HepG2 (cell line): Measurements from ENCODE around the gene HTRA3. TPM values are rescaled to one million over a fixed set of nuclear protein-coding genes. Genes with fewer than 3 reads are reported as not detected.
"Not testable (repeated sequence)": the region's sequence is repeated elsewhere in the genome, so short reads cannot be mapped to it uniquely, and the experiment has no call there.

Experiments used
- ATAC-seq: fragments of 200-7000 bp; cut with Tn5 transposase; 3 replicates; pipeline ENCODE4 v1.9.1; 2020; ENCODE audit warnings: mild to moderate bottlenecking, moderate library complexity
- BruUV-seq: library from RNA; stranded (reverse); fragments of 400-500 nt; replicated peaks from 2 replicates; lab custom pipeline; 2021; lab: Mats Ljungman, UMichigan
- CTCF ChIA-PET: fragments of 300-600 bp; formaldehyde crosslinking; extraction: SDS; loops from one replicate; lab custom pipeline; 2021; ENCODE audit warnings: low total read pairs, inconsistent platforms, low intra/inter-chr PET ratio; lab: Yijun Ruan, JAX
- POLR2A ChIA-PET: fragments of 350-600 bp; sonication (Branson Sonifier 250); formaldehyde crosslinking; loops from one replicate; lab custom pipeline; 2020; ENCODE audit warnings: antibody characterized with exemption, inconsistent platforms; lab: Yijun Ruan, JAX
- DNase-seq: peaks from one replicate; pipeline ENCODE4 v3.0.0-alpha.2; 2015; ENCODE audit warnings: low spot score
- FAIRE-seq: peaks from 3 replicates; lab custom pipeline; 2011; peaks lifted over from hg19 to GRCh38; lab: Jason Lieb, UNC
- H2AFZ ChIP-seq: one replicate; pipeline ENCODE4 v1.6.1; 2011; ENCODE audit warnings: low read length, inconsistent platforms
- H3K27ac ChIP-seq: fragments of 300-600 bp; 3 replicates; pipeline ENCODE4 v1.8.0; 2011; ENCODE audit warnings: mixed run types, mild to moderate bottlenecking, mixed read lengths, low read length, inconsistent platforms; ENCODE audit not compliant: insufficient read depth; ENCODE audit errors: extremely low read length
- H3K27me3 ChIP-seq, 2 experiments: fragments of 200-600 bp in 1 of 2; 2 replicates in 1 of 2; 3 replicates in 1 of 2; pipeline versions ENCODE4 v1.6.0 to v1.8.0; 2011; ENCODE audit warnings: low read length in 2 of 2, mild to moderate bottlenecking in 2 of 2, moderate library complexity in 2 of 2, inconsistent platforms in 1 of 2; ENCODE audit not compliant: insufficient read depth in 2 of 2, control insufficient read depth in 1 of 2
- H3K36me3 ChIP-seq, 2 experiments: fragments of 200-600 bp in 1 of 2; replicated peaks in 1 of 2; 2 replicates in 1 of 2; 3 replicates in 1 of 2; pipeline versions ENCODE4 v1.5.1 to v1.8.0; 2011; ENCODE audit warnings: low read length in 2 of 2, inconsistent platforms in 1 of 2; ENCODE audit not compliant: insufficient read depth in 2 of 2, control insufficient read depth in 1 of 2
- H3K4me1 ChIP-seq: 2 replicates; pipeline ENCODE4 v1.5.1; 2012; ENCODE audit warnings: low read length, inconsistent platforms; ENCODE audit not compliant: insufficient read depth
- H3K4me2 ChIP-seq: 2 replicates; pipeline ENCODE4 v1.6.0; 2011; ENCODE audit warnings: low read depth, low read length, inconsistent platforms
- H3K4me3 ChIP-seq, 3 experiments: fragments of 200-600 bp in 1 of 3; sonication (generic), shearing (Covaris generic) in 1 of 3; replicated peaks in 1 of 3; 2 replicates each; pipeline ENCODE4 v1.5.1; 2011 to 2016; ENCODE audit warnings: low read length in 3 of 3, inconsistent platforms in 2 of 3, low read depth in 2 of 3, mild to moderate bottlenecking in 2 of 3, control low read depth in 1 of 3, mixed read lengths in 1 of 3; ENCODE audit not compliant: insufficient read depth in 1 of 3
- H3K79me2 ChIP-seq: one replicate; pipeline ENCODE4 v1.6.1; 2011; ENCODE audit warnings: low read length, inconsistent platforms; ENCODE audit not compliant: insufficient read depth
- H3K9ac ChIP-seq: 2 replicates; pipeline ENCODE4 v1.6.0; 2011; ENCODE audit warnings: mild to moderate bottlenecking, low read depth, low read length, inconsistent platforms; ENCODE audit not compliant: insufficient read depth
- H3K9me3 ChIP-seq: 2 replicates; pipeline ENCODE4 v1.5.1; 2012; ENCODE audit warnings: mild to moderate bottlenecking, low read length
- H4K20me1 ChIP-seq: 2 replicates; pipeline ENCODE4 v1.6.0; 2011; ENCODE audit warnings: inconsistent platforms, mild to moderate bottlenecking, low read length, moderate library complexity; ENCODE audit not compliant: insufficient read depth
- CCDC6 ChIP-seq: sonication (generic); formaldehyde crosslinking; IDR thresholded peaks from 2 replicates; pipeline ENCODE4 v1.8.1; 2022; ENCODE audit warnings: mild to moderate bottlenecking, missing genetic modification reagents, moderate library complexity
- EHMT2 ChIP-seq: fragments of 200-600 bp; sonication (generic); IDR thresholded peaks from 2 replicates; pipeline ENCODE4 v1.7.0; 2017; ENCODE audit warnings: antibody characterized with exemption, low read depth, low read length, borderline replicate concordance
- HNF4A ChIP-seq: sonication (generic); formaldehyde crosslinking; IDR thresholded peaks from 2 replicates; pipeline ENCODE4 v1.4.0; 2020; ENCODE audit warnings: missing genetic modification reagents
- IKZF1 ChIP-seq: fragments of 450-650 bp; IDR thresholded peaks from 2 replicates; pipeline ENCODE4 v1.7.1; 2016
- MED1 ChIP-seq: sonication (generic); formaldehyde crosslinking; IDR thresholded peaks from 2 replicates; pipeline ENCODE4 v1.4.0; 2020; ENCODE audit warnings: missing genetic modification reagents
- NR2C2 ChIP-seq: sonication (generic); formaldehyde crosslinking; IDR thresholded peaks from 2 replicates; pipeline ENCODE4 v1.4.0; 2020; ENCODE audit warnings: missing genetic modification reagents, mild to moderate bottlenecking, moderate library complexity, borderline replicate concordance
- SOX13 ChIP-seq, 3 experiments: fragments of 450-650 bp in 1 of 3; sonication (generic) in 1 of 3; formaldehyde crosslinking in 1 of 3; IDR thresholded peaks in 2 of 3; conservative IDR thresholded peaks in 1 of 3; 2 replicates each; pipeline versions ENCODE4 v1.5.0 to v1.6.1; 2016 to 2020; ENCODE audit warnings: antibody characterized with exemption in 1 of 3, mild to moderate bottlenecking in 1 of 3, missing compliant biosample characterization in 1 of 3, missing genetic modification reagents in 1 of 3, moderate library complexity in 1 of 3
- SOX5 ChIP-seq: IDR thresholded peaks from 2 replicates; pipeline ENCODE4 v1.6.1; 2016; ENCODE audit warnings: borderline replicate concordance
- ZMYM3 ChIP-seq: sonication (generic); formaldehyde crosslinking; IDR thresholded peaks from 2 replicates; pipeline ENCODE4 v1.5.1; 2020; ENCODE audit warnings: mild to moderate bottlenecking, missing genetic modification reagents
- WGBS: methylation state at CpG from one replicate; pipeline ENCODE4 v1.1.6; 2017; ENCODE audit warnings: low lambda C conversion rate; 5-methylcytosine and 5-hydroxymethylcytosine counted together
- in situ Hi-C: cut with HindIII; loops from 2 replicates; pipeline ENCODE4 v1.10.0; 2017; ENCODE audit warnings: low pct_unique_long_range_greater_than_20kb; ENCODE audit not compliant: extremely low pct_ligation_motif_present
- intact Hi-C: fragments of 100-400 bp; cut with micrococcal nuclease; formaldehyde crosslinking; loops from one replicate; pipeline ENCODE4 v1.10.0; 2022; ENCODE audit not compliant: unreplicated experiment
- polyA plus RNA-seq, 8 experiments: library from polyadenylated mRNA; depleted of rRNA in 3 of 8; stranded (reverse) in 7 of 8; unstranded in 1 of 8; fragments of >200 nt; fragmentation: Illumina TruSeq in 4 of 8; extraction: Trizol in 4 of 8; gene quantifications; 2 replicates each; pipeline versions ENCODE4 v1.2.1 to v1.2.3, GENCODE V29; 2011 to 2016; ENCODE audit warnings: low read depth in 4 of 8, missing spikeins in 1 of 8, mixed read lengths in 1 of 8; ENCODE audit not compliant: insufficient read depth in 1 of 8
- total RNA-seq, 5 experiments: library from RNA; depleted of rRNA; stranded (reverse); fragments of >200 nt; fragmentation: Illumina TruSeq; extraction: Trizol; gene quantifications; 2 replicates each; pipeline ENCODE4 v1.2.3, GENCODE V29; 2016; ENCODE audit warnings: low read depth in 1 of 5
- TF ChIP-seq, protein P1 (sequence below): sonication (generic); formaldehyde crosslinking; IDR thresholded peaks from 2 replicates; pipeline ENCODE4; 2020; ENCODE audit warnings: missing genetic modification reagents, mild to moderate bottlenecking, borderline replicate concordance
- TF ChIP-seq, protein P2 (sequence below): IDR thresholded peaks from 2 replicates; pipeline ENCODE4 v1.4.0; 2020; ENCODE audit warnings: mild to moderate bottlenecking, missing genetic modification reagents
- TF ChIP-seq, protein P3 (sequence below): sonication (generic); formaldehyde crosslinking; IDR thresholded peaks from 2 replicates; pipeline ENCODE4 v1.5.0; 2020; ENCODE audit warnings: mild to moderate bottlenecking, low read depth, missing genetic modification reagents, borderline replicate concordance
- TF ChIP-seq, protein P4 (sequence below): sonication (generic); formaldehyde crosslinking; IDR thresholded peaks from 2 replicates; pipeline ENCODE4 v1.8.0; 2022; ENCODE audit warnings: low read depth, missing genetic modification reagents

Gene HTRA3
- total and polyA plus RNA-seq, 2 of the 13 experiments (the other 11 are each of a cell fraction or from before 2014, with no cell fraction given): 0.17 TPM; not detected in 1

DNA sequence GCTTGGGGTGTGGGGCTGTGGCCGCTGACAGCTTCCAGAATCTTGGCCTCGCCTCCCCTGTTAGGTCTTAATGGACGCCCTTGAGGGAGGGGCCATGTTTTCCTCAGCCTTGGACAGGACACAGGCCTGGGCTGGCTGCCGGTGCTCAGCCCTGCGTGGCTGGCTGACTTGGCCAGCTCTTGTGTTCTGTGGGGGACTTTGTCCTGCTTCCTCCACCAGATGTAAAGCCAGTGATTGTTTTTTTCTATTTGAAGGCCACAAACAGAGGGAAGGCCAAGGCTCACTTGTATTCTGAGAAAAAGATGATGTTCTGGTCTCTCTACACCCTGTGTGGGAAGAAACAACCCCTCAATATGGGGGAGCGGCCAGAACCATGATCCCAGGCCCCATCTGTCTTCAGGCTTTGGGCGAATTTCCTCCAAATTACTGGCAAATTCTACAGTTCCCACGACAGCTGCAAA lies 71.3 kb downstream of the HTRA3 start (continued):
- TF ChIP-seq ZMYM3 (CRISPR knock-in tag) (0 out of 2 replicates have a peak, but pooled peaks have one; percentile 27), MED1 (0 out of 2 replicates have a peak, but pooled peaks have one; percentile 20), IKZF1 (no peak), CCDC6 (no peak), NR2C2 (CRISPR knock-in tag) (no peak), SOX13 (IDR thresholded peaks at IDR 0.05) (no peak), SOX13 (CRISPR knock-in tag; conservative IDR thresholded peaks at IDR 0.05 in 1 of 2, IDR thresholded peaks at IDR 0.05 in 1 of 2) (0 out of 4 replicates have a peak, but pooled peaks of 1 of the 2 experiments have one; percentile 20), HNF4A (peak; percentile 36; the same call in 1 of the 2 replicates), EHMT2 (no peak), SOX5 (CRISPR knock-in tag) (peak; percentile 27; the same call in 1 of the 2 replicates)
- TF ChIP-seq, protein P1, sequence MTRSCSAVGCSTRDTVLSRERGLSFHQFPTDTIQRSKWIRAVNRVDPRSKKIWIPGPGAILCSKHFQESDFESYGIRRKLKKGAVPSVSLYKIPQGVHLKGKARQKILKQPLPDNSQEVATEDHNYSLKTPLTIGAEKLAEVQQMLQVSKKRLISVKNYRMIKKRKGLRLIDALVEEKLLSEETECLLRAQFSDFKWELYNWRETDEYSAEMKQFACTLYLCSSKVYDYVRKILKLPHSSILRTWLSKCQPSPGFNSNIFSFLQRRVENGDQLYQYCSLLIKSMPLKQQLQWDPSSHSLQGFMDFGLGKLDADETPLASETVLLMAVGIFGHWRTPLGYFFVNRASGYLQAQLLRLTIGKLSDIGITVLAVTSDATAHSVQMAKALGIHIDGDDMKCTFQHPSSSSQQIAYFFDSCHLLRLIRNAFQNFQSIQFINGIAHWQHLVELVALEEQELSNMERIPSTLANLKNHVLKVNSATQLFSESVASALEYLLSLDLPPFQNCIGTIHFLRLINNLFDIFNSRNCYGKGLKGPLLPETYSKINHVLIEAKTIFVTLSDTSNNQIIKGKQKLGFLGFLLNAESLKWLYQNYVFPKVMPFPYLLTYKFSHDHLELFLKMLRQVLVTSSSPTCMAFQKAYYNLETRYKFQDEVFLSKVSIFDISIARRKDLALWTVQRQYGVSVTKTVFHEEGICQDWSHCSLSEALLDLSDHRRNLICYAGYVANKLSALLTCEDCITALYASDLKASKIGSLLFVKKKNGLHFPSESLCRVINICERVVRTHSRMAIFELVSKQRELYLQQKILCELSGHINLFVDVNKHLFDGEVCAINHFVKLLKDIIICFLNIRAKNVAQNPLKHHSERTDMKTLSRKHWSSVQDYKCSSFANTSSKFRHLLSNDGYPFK: peak; percentile 15; the same call in 1 of the 2 replicates
- TF ChIP-seq, protein P2, sequence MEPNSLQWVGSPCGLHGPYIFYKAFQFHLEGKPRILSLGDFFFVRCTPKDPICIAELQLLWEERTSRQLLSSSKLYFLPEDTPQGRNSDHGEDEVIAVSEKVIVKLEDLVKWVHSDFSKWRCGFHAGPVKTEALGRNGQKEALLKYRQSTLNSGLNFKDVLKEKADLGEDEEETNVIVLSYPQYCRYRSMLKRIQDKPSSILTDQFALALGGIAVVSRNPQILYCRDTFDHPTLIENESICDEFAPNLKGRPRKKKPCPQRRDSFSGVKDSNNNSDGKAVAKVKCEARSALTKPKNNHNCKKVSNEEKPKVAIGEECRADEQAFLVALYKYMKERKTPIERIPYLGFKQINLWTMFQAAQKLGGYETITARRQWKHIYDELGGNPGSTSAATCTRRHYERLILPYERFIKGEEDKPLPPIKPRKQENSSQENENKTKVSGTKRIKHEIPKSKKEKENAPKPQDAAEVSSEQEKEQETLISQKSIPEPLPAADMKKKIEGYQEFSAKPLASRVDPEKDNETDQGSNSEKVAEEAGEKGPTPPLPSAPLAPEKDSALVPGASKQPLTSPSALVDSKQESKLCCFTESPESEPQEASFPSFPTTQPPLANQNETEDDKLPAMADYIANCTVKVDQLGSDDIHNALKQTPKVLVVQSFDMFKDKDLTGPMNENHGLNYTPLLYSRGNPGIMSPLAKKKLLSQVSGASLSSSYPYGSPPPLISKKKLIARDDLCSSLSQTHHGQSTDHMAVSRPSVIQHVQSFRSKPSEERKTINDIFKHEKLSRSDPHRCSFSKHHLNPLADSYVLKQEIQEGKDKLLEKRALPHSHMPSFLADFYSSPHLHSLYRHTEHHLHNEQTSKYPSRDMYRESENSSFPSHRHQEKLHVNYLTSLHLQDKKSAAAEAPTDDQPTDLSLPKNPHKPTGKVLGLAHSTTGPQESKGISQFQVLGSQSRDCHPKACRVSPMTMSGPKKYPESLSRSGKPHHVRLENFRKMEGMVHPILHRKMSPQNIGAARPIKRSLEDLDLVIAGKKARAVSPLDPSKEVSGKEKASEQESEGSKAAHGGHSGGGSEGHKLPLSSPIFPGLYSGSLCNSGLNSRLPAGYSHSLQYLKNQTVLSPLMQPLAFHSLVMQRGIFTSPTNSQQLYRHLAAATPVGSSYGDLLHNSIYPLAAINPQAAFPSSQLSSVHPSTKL: peak; percentile 38; the same call in 1 of the 2 replicates
- TF ChIP-seq, protein P3, sequence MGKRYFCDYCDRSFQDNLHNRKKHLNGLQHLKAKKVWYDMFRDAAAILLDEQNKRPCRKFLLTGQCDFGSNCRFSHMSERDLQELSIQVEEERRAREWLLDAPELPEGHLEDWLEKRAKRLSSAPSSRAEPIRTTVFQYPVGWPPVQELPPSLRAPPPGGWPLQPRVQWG: no peak
- TF ChIP-seq, protein P4, sequence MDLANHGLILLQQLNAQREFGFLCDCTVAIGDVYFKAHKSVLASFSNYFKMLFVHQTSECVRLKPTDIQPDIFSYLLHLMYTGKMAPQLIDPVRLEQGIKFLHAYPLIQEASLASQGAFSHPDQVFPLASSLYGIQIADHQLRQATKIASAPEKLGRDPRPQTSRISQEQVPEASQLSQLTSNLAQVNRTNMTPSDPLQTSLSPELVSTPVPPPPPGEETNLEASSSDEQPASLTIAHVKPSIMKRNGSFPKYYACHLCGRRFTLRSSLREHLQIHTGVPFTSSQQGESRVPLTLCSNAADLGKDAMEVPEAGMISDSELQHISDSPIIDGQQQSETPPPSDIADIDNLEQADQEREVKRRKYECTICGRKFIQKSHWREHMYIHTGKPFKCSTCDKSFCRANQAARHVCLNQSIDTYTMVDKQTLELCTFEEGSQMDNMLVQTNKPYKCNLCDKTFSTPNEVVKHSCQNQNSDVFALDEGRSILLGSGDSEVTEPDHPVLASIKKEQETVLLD (CRISPR knock-in tag): no peak

DNA sequence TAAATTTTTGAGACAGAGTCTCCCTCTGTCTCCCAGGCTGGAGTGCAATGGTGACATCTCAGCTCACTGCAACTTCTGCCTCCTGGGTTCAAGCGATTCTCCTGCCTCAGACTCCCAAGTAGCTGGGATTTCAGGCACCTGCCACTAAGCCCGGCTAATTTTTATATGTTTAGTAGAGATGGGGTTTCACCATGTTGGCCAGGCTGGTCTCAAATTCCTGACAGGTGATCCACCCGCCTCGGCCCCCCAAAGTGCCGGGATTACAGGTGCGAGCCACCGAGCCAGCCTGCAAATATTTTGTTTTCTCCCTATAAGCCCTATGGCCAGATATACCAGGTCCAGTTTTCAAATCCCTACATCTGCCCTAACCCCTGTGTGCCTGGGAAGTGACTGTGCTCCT lies 71.7 kb downstream of the HTRA3 start:
- BruUV-seq, H2AFZ ChIP-seq, DNase-seq, intact Hi-C loops, H3K79me2 ChIP-seq, in situ Hi-C loops, CTCF ChIA-PET, H3K9ac ChIP-seq, H3K4me3 ChIP-seq, H3K4me2 ChIP-seq, FAIRE-seq, H3K27ac ChIP-seq, ATAC-seq, H3K36me3 ChIP-seq, H3K9me3 ChIP-seq, POLR2A ChIA-PET, H4K20me1 ChIP-seq: not testable (repeated sequence)
- Histone ChIP-seq H3K4me1 (peaks cover 24% of the 10 kb centered on the region), H3K27me3 (peaks cover 4 to 21% of the 10 kb centered on the region in 2 experiments; a peak in 4 of 5 replicates)
- 69% methylated on average over 7 of the region's 7 CpGs for WGBS
